ENCODE data around the gene NID2. TPM values are rescaled to one million over a fixed set of nuclear protein-coding genes. Genes with fewer than 3 reads are reported as not detected.
A peak's percentile ranks its signal among the peaks of the same experiment; 100 is the strongest.

The NID2 gene
- polyA plus RNA-seq, 1 of the 3 experiments (the other 2 are of a cell fraction), result 22.7 TPM

- no peak overlapping the region for H3K9ac ChIP-seq
- peak overlapping the region; percentile 46 for H3K4me2 ChIP-seq
- peak overlapping the region in 1 of 2 experiments; percentile 90; a peak in 2 of 4 replicates for H3K27ac ChIP-seq (ENCODE audit: low read depth in 2 of 2, low read length in 1 of 2)
- WGBS (ENCODE audit: low lambda C conversion rate), result 81% methylated on average over 2 of the region's 2 CpGs
- POLR2A ChIA-PET, result no interaction called here
- no peaks in the 10 kb centered on the region for H3K9me2 ChIP-seq
- H3K4me3 ChIP-seq (ENCODE audit: low read depth in 2 of 2, low read length in 1 of 2), result no peak overlapping the region
- H3K36me3 ChIP-seq (replicated peaks in 1 of 2; ENCODE audit: control insufficient read depth in 1 of 2, insufficient read depth in 2 of 2, low read length in 1 of 2), result no peaks in the 10 kb centered on the region
- no peaks in the 10 kb centered on the region for H3K27me3 ChIP-seq (ENCODE audit: insufficient read depth)
- no peaks in the 10 kb centered on the region for H3K79me2 ChIP-seq (ENCODE audit: insufficient read depth)
- peaks cover 2 to 32% of the 10 kb centered on the region in 2 experiments; a peak in 3 of 4 replicates for H3K4me1 ChIP-seq (ENCODE audit: control insufficient read depth in 1 of 2, insufficient read depth in 2 of 2, low read depth in 1 of 2, low read length in 1 of 2)
- CTCF ChIA-PET, result interaction anchor here (1.1 kb wide), 1 partner anchor 11 kb away, joined by 3 read pairs; no protein-coding TSS in a partner anchor
- no peak overlapping the region for H2AFZ ChIP-seq (ENCODE audit: low read depth)
- TF ChIP-seq, protein P1, sequence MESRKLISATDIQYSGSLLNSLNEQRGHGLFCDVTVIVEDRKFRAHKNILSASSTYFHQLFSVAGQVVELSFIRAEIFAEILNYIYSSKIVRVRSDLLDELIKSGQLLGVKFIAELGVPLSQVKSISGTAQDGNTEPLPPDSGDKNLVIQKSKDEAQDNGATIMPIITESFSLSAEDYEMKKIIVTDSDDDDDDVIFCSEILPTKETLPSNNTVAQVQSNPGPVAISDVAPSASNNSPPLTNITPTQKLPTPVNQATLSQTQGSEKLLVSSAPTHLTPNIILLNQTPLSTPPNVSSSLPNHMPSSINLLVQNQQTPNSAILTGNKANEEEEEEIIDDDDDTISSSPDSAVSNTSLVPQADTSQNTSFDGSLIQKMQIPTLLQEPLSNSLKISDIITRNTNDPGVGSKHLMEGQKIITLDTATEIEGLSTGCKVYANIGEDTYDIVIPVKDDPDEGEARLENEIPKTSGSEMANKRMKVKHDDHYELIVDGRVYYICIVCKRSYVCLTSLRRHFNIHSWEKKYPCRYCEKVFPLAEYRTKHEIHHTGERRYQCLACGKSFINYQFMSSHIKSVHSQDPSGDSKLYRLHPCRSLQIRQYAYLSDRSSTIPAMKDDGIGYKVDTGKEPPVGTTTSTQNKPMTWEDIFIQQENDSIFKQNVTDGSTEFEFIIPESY (IDR thresholded peaks at IDR 0.05; ENCODE audit: borderline replicate concordance, low read depth), result no peak
- no peak for TF ChIP-seq CHD2 (IDR thresholded peaks at IDR 0.05; ENCODE audit: low read length, partially characterized antibody)
- TF ChIP-seq, protein P2, sequence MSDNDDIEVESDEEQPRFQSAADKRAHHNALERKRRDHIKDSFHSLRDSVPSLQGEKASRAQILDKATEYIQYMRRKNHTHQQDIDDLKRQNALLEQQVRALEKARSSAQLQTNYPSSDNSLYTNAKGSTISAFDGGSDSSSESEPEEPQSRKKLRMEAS (IDR thresholded peaks at IDR 0.05; ENCODE audit: low read depth), result no peak
- peaks cover 37% of the 10 kb centered on the region for H3F3A ChIP-seq (replicated peaks; ENCODE audit: insufficient read depth)
- H4K20me1 ChIP-seq (ENCODE audit: insufficient read depth), result no peaks in the 10 kb centered on the region
- DNase-seq, result no peak
- H3K9me3 ChIP-seq, result no peaks in the 10 kb centered on the region
These were observed 9.9 kb upstream of the NID2 start for GRCh38 chr14:52078721-52079120.

- Histone ChIP-seq H3K9me2 (no peaks in the 10 kb centered on the region), H3K4me2 (no peak overlapping the region), H3K9ac (no peak overlapping the region), H3K27me3 (ENCODE audit: insufficient read depth) (no peaks in the 10 kb centered on the region), H3K4me3 (ENCODE audit: low read depth in 2 of 2, low read length in 1 of 2) (no peak overlapping the region), H3K4me1 (ENCODE audit: control insufficient read depth in 1 of 2, insufficient read depth in 2 of 2, low read depth in 1 of 2, low read length in 1 of 2) (peaks cover 2 to 34% of the 10 kb centered on the region in 2 experiments; a peak in 3 of 4 replicates), H3K9me3 (no peaks in the 10 kb centered on the region), H2AFZ (ENCODE audit: low read depth) (no peak overlapping the region), H3F3A (replicated peaks; ENCODE audit: insufficient read depth) (peaks cover 42% of the 10 kb centered on the region), H3K27ac (ENCODE audit: low read depth in 2 of 2, low read length in 1 of 2) (peak overlapping the region in 1 of 2 experiments; percentile 90; a peak in 1 of 4 replicates), H3K79me2 (ENCODE audit: insufficient read depth) (no peaks in the 10 kb centered on the region), H3K36me3 (replicated peaks in 1 of 2; ENCODE audit: control insufficient read depth in 1 of 2, insufficient read depth in 2 of 2, low read length in 1 of 2) (no peaks in the 10 kb centered on the region), H4K20me1 (ENCODE audit: insufficient read depth) (no peaks in the 10 kb centered on the region)
- WGBS (ENCODE audit: low lambda C conversion rate), result 89% methylated on average over 2 of the region's 2 CpGs
- TF ChIP-seq YY1 (IDR thresholded peaks at IDR 0.05; ENCODE audit: low read depth), result no peak
- no peak for TF ChIP-seq NRF1 (IDR thresholded peaks at IDR 0.05; ENCODE audit: low read depth, low read length)
- no peak for TF ChIP-seq TAF1 (IDR thresholded peaks at IDR 0.05; ENCODE audit: borderline replicate concordance, low read depth, low read length)
- TF ChIP-seq, protein P3, sequence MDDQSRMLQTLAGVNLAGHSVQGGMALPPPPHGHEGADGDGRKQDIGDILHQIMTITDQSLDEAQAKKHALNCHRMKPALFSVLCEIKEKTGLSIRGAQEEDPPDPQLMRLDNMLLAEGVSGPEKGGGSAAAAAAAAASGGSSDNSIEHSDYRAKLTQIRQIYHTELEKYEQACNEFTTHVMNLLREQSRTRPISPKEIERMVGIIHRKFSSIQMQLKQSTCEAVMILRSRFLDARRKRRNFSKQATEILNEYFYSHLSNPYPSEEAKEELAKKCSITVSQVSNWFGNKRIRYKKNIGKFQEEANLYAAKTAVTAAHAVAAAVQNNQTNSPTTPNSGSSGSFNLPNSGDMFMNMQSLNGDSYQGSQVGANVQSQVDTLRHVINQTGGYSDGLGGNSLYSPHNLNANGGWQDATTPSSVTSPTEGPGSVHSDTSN (IDR thresholded peaks at IDR 0.05), result no peak
- no peak for TF ChIP-seq RXRA (IDR thresholded peaks at IDR 0.05; ENCODE audit: borderline replicate concordance, low read depth)
- no peak for TF ChIP-seq GATA2 (CRISPR knock-in tag; IDR thresholded peaks at IDR 0.05)
- TF ChIP-seq, protein P2 (IDR thresholded peaks at IDR 0.05; ENCODE audit: low read depth), result no peak
- CTCF ChIA-PET, result interaction anchor here (1.1 kb wide), 1 partner anchor 11 kb away, joined by 3 read pairs; no protein-coding TSS in a partner anchor
- POLR2A ChIA-PET, result no interaction called here
- no peak for DNase-seq
These were observed 9.3 kb upstream of the NID2 start for GRCh38 chr14:52078095-52078531.

Measured in SK-N-SH (cell line).